ENCODE data around the gene WDR19.

DNA sequence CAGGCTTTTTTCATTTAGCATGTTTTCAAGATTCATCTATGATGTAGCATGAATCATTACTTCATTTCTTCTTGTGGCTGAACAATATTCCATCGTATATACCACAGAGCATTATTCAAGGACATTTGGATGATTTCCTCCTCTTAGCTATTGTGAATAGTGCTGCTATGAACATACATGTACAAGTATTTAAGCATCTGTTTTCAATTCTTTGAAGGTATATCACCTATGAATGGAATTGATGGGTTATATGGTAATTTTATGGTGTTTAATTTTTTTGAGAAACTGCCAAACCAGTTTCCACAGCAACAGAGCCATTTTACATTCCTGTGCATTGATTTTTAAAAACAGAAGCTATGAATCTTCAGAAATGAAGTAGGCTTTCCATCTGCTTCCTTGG, 36.1 kb upstream of the WDR19 start:
- TF ChIP-seq CTCF (conservative IDR thresholded peaks at IDR 0.05) (no peak), ZFX (IDR thresholded peaks at IDR 0.05) (no peak)
